ENCODE results near the gene CCBE1.

- TF ChIP-seq, protein P1, sequence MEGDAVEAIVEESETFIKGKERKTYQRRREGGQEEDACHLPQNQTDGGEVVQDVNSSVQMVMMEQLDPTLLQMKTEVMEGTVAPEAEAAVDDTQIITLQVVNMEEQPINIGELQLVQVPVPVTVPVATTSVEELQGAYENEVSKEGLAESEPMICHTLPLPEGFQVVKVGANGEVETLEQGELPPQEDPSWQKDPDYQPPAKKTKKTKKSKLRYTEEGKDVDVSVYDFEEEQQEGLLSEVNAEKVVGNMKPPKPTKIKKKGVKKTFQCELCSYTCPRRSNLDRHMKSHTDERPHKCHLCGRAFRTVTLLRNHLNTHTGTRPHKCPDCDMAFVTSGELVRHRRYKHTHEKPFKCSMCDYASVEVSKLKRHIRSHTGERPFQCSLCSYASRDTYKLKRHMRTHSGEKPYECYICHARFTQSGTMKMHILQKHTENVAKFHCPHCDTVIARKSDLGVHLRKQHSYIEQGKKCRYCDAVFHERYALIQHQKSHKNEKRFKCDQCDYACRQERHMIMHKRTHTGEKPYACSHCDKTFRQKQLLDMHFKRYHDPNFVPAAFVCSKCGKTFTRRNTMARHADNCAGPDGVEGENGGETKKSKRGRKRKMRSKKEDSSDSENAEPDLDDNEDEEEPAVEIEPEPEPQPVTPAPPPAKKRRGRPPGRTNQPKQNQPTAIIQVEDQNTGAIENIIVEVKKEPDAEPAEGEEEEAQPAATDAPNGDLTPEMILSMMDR (IDR thresholded peaks at IDR 0.05) = no peak
- no peak for TF ChIP-seq EP300 (IDR thresholded peaks at IDR 0.05)
Measured at GRCh38 chr18:59446012-59446411, 251.2 kb downstream of the CCBE1 start.
